HepG2 (cell line): Measurements from ENCODE around the gene TLCD1. TPM values are rescaled to one million over a fixed set of nuclear protein-coding genes. Genes with fewer than 3 reads are reported as not detected.
A peak's percentile ranks its signal among the peaks of the same experiment; 100 is the strongest.

Experiments used
- ATAC-seq: fragments of 200-7000 bp; cut with Tn5 transposase; 3 replicates; pipeline ENCODE4 v1.9.1; 2020; ENCODE audit warnings: mild to moderate bottlenecking, moderate library complexity
- BruUV-seq: library from RNA; stranded (reverse); fragments of 400-500 nt; replicated peaks from 2 replicates; lab custom pipeline; 2021; lab: Mats Ljungman, UMichigan
- CTCF ChIA-PET: fragments of 300-600 bp; formaldehyde crosslinking; extraction: SDS; loops from one replicate; lab custom pipeline; 2021; ENCODE audit warnings: low total read pairs, inconsistent platforms, low intra/inter-chr PET ratio; lab: Yijun Ruan, JAX
- POLR2A ChIA-PET: fragments of 350-600 bp; sonication (Branson Sonifier 250); formaldehyde crosslinking; loops from one replicate; lab custom pipeline; 2020; ENCODE audit warnings: antibody characterized with exemption, inconsistent platforms; lab: Yijun Ruan, JAX
- DNase-seq: peaks from one replicate; pipeline ENCODE4 v3.0.0-alpha.2; 2015; ENCODE audit warnings: low spot score
- FAIRE-seq: peaks from 3 replicates; lab custom pipeline; 2011; peaks lifted over from hg19 to GRCh38; lab: Jason Lieb, UNC
- H2AFZ ChIP-seq: one replicate; pipeline ENCODE4 v1.6.1; 2011; ENCODE audit warnings: low read length, inconsistent platforms
- H3K27ac ChIP-seq: fragments of 300-600 bp; 3 replicates; pipeline ENCODE4 v1.8.0; 2011; ENCODE audit warnings: mixed run types, mild to moderate bottlenecking, mixed read lengths, low read length, inconsistent platforms; ENCODE audit not compliant: insufficient read depth; ENCODE audit errors: extremely low read length
- H3K27me3 ChIP-seq, 2 experiments: fragments of 200-600 bp in 1 of 2; 2 replicates in 1 of 2; 3 replicates in 1 of 2; pipeline versions ENCODE4 v1.6.0 to v1.8.0; 2011; ENCODE audit warnings: low read length in 2 of 2, mild to moderate bottlenecking in 2 of 2, moderate library complexity in 2 of 2, inconsistent platforms in 1 of 2; ENCODE audit not compliant: insufficient read depth in 2 of 2, control insufficient read depth in 1 of 2
- H3K36me3 ChIP-seq, 2 experiments: fragments of 200-600 bp in 1 of 2; replicated peaks in 1 of 2; 2 replicates in 1 of 2; 3 replicates in 1 of 2; pipeline versions ENCODE4 v1.5.1 to v1.8.0; 2011; ENCODE audit warnings: low read length in 2 of 2, inconsistent platforms in 1 of 2; ENCODE audit not compliant: insufficient read depth in 2 of 2, control insufficient read depth in 1 of 2
- H3K4me1 ChIP-seq: 2 replicates; pipeline ENCODE4 v1.5.1; 2012; ENCODE audit warnings: low read length, inconsistent platforms; ENCODE audit not compliant: insufficient read depth
- H3K4me2 ChIP-seq: 2 replicates; pipeline ENCODE4 v1.6.0; 2011; ENCODE audit warnings: low read depth, low read length, inconsistent platforms
- H3K4me3 ChIP-seq, 3 experiments: fragments of 200-600 bp in 1 of 3; sonication (generic), shearing (Covaris generic) in 1 of 3; replicated peaks in 1 of 3; 2 replicates each; pipeline ENCODE4 v1.5.1; 2011 to 2016; ENCODE audit warnings: low read length in 3 of 3, inconsistent platforms in 2 of 3, low read depth in 2 of 3, mild to moderate bottlenecking in 2 of 3, control low read depth in 1 of 3, mixed read lengths in 1 of 3; ENCODE audit not compliant: insufficient read depth in 1 of 3
- H3K79me2 ChIP-seq: one replicate; pipeline ENCODE4 v1.6.1; 2011; ENCODE audit warnings: low read length, inconsistent platforms; ENCODE audit not compliant: insufficient read depth
- H3K9ac ChIP-seq: 2 replicates; pipeline ENCODE4 v1.6.0; 2011; ENCODE audit warnings: mild to moderate bottlenecking, low read depth, low read length, inconsistent platforms; ENCODE audit not compliant: insufficient read depth
- H3K9me3 ChIP-seq: 2 replicates; pipeline ENCODE4 v1.5.1; 2012; ENCODE audit warnings: mild to moderate bottlenecking, low read length
- H4K20me1 ChIP-seq: 2 replicates; pipeline ENCODE4 v1.6.0; 2011; ENCODE audit warnings: inconsistent platforms, mild to moderate bottlenecking, low read length, moderate library complexity; ENCODE audit not compliant: insufficient read depth
- CTCF ChIP-seq: sonication (generic); formaldehyde crosslinking; IDR thresholded peaks from 2 replicates; pipeline ENCODE4 v1.5.0; 2020; ENCODE audit warnings: mild to moderate bottlenecking, missing genetic modification reagents, moderate library complexity
- EZH2 ChIP-seq: conservative IDR thresholded peaks from 2 replicates; pipeline ENCODE4 v1.6.1; 2012; ENCODE audit warnings: mild to moderate bottlenecking, low read depth, low read length, moderate library complexity
- HNF4A ChIP-seq: sonication (generic); formaldehyde crosslinking; IDR thresholded peaks from 2 replicates; pipeline ENCODE4 v1.4.0; 2020; ENCODE audit warnings: missing genetic modification reagents
- HNF4G ChIP-seq, 2 experiments: sonication (generic) in 1 of 2; formaldehyde crosslinking in 1 of 2; IDR thresholded peaks; 2 replicates each; pipeline versions ENCODE4 v1.4.0 to v1.6.1; 2011 to 2020; ENCODE audit warnings: borderline replicate concordance in 2 of 2, low read depth in 2 of 2, mild to moderate bottlenecking in 2 of 2, low read length in 1 of 2, missing genetic modification reagents in 1 of 2, moderate library complexity in 1 of 2
- MEF2D ChIP-seq: sonication (generic); formaldehyde crosslinking; IDR thresholded peaks from 2 replicates; pipeline ENCODE4 v1.5.1; 2020; ENCODE audit warnings: mild to moderate bottlenecking, missing genetic modification reagents
- MYC ChIP-seq: sonication (generic); formaldehyde crosslinking; IDR thresholded peaks from 2 replicates; pipeline ENCODE4 v1.9.0; 2021; ENCODE audit warnings: missing genetic modification reagents, borderline replicate concordance
- NFYB ChIP-seq: sonication (generic); formaldehyde crosslinking; IDR thresholded peaks from 2 replicates; pipeline ENCODE4 v1.4.0; 2020; ENCODE audit warnings: missing genetic modification reagents
- NR3C1 ChIP-seq: sonication (generic); formaldehyde crosslinking; IDR thresholded peaks from 2 replicates; pipeline ENCODE4 v1.4.0; 2020; ENCODE audit warnings: missing genetic modification reagents
- RAD21 ChIP-seq: fragments of 450-650 bp; formaldehyde crosslinking; IDR thresholded peaks from 2 replicates; pipeline ENCODE4 v1.5.0; 2020; ENCODE audit warnings: mild to moderate bottlenecking
- RARG ChIP-seq: sonication (generic); formaldehyde crosslinking; IDR thresholded peaks from 2 replicates; pipeline ENCODE4 v1.4.0; 2020; ENCODE audit warnings: low read depth, mild to moderate bottlenecking, missing genetic modification reagents
- STAG1 ChIP-seq: sonication (generic); formaldehyde crosslinking; IDR thresholded peaks from 2 replicates; pipeline ENCODE4 v1.4.0; 2020; ENCODE audit warnings: missing genetic modification reagents
- ZNF160 ChIP-seq: sonication (generic); formaldehyde crosslinking; IDR thresholded peaks from 2 replicates; pipeline ENCODE4 v1.8.0; 2022; ENCODE audit warnings: mild to moderate bottlenecking, inconsistent platforms, missing genetic modification reagents
- ZNF552 ChIP-seq: sonication (generic); formaldehyde crosslinking; IDR thresholded peaks from 2 replicates; pipeline ENCODE4 v1.9.0; 2022; ENCODE audit warnings: missing genetic modification reagents, mild to moderate bottlenecking, borderline replicate concordance
- ZNF615 ChIP-seq: sonication (generic); formaldehyde crosslinking; IDR thresholded peaks from 2 replicates; pipeline ENCODE4 v1.5.0; 2020; ENCODE audit warnings: mild to moderate bottlenecking, missing genetic modification reagents, borderline replicate concordance
- ZNF790 ChIP-seq: sonication (generic); formaldehyde crosslinking; IDR thresholded peaks from 2 replicates; pipeline ENCODE4 v1.8.0; 2022; ENCODE audit warnings: missing genetic modification reagents, mild to moderate bottlenecking, borderline replicate concordance
- WGBS: methylation state at CpG from one replicate; pipeline ENCODE4 v1.1.6; 2017; ENCODE audit warnings: low lambda C conversion rate; 5-methylcytosine and 5-hydroxymethylcytosine counted together
- in situ Hi-C: cut with HindIII; loops from 2 replicates; pipeline ENCODE4 v1.10.0; 2017; ENCODE audit warnings: low pct_unique_long_range_greater_than_20kb; ENCODE audit not compliant: extremely low pct_ligation_motif_present
- intact Hi-C: fragments of 100-400 bp; cut with micrococcal nuclease; formaldehyde crosslinking; loops from one replicate; pipeline ENCODE4 v1.10.0; 2022; ENCODE audit not compliant: unreplicated experiment
- polyA plus RNA-seq, 8 experiments: library from polyadenylated mRNA; depleted of rRNA in 3 of 8; stranded (reverse) in 7 of 8; unstranded in 1 of 8; fragments of >200 nt; fragmentation: Illumina TruSeq in 4 of 8; extraction: Trizol in 4 of 8; gene quantifications; 2 replicates each; pipeline versions ENCODE4 v1.2.1 to v1.2.3, GENCODE V29; 2011 to 2016; ENCODE audit warnings: low read depth in 4 of 8, missing spikeins in 1 of 8, mixed read lengths in 1 of 8; ENCODE audit not compliant: insufficient read depth in 1 of 8
- total RNA-seq, 5 experiments: library from RNA; depleted of rRNA; stranded (reverse); fragments of >200 nt; fragmentation: Illumina TruSeq; extraction: Trizol; gene quantifications; 2 replicates each; pipeline ENCODE4 v1.2.3, GENCODE V29; 2016; ENCODE audit warnings: low read depth in 1 of 5
- TF ChIP-seq, protein P1 (sequence below): sonication (generic); formaldehyde crosslinking; IDR thresholded peaks from 2 replicates; pipeline ENCODE4 v1.4.0; 2020; ENCODE audit warnings: missing genetic modification reagents

TLCD1 gene
- total and polyA plus RNA-seq, 2 of the 13 experiments (the other 11 are each of a cell fraction or from before 2014, with no cell fraction given), result 14.9 to 19.6 TPM

DNA sequence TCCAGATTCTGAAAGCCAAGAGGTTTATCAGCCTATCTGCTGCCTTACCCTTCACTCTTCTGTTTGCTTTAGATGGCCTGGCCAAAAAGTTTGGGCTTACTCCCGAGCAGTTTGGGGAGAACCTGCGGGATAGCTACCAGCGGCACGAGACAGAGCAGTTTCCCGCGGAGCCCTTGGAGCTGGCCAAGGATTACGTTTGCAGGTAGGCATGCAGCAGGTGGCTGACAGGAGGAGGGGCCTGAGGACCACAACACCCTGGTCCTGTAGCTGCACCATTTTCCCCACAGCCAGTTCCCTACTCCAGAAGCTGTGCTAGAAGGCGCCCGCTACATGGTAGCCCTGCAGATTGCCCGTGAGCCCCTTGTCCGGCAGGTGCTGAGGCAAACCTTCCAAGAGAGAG lies 43.4 kb downstream of the TLCD1 start:
- TF ChIP-seq ZNF615 (CRISPR knock-in tag) (no peak), ZNF552 (CRISPR knock-in tag) (no peak), EZH2 (no peak), MEF2D (CRISPR knock-in tag) (no peak), ZNF160 (CRISPR knock-in tag) (no peak)
- TF ChIP-seq, protein P1, sequence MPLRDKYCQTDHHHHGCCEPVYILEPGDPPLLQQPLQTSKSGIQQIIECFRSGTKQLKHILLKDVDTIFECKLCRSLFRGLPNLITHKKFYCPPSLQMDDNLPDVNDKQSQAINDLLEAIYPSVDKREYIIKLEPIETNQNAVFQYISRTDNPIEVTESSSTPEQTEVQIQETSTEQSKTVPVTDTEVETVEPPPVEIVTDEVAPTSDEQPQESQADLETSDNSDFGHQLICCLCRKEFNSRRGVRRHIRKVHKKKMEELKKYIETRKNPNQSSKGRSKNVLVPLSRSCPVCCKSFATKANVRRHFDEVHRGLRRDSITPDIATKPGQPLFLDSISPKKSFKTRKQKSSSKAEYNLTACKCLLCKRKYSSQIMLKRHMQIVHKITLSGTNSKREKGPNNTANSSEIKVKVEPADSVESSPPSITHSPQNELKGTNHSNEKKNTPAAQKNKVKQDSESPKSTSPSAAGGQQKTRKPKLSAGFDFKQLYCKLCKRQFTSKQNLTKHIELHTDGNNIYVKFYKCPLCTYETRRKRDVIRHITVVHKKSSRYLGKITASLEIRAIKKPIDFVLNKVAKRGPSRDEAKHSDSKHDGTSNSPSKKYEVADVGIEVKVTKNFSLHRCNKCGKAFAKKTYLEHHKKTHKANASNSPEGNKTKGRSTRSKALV, result no peak
- ChIA-PET POLR2A (interaction anchor here (0.8 to 1.8 kb wide), 3 partner anchors 20 to 39 kb away, joined by 3 to 4 read pairs (median 3); partner anchors contain the start of genes RPL23A, SDF2 and SUPT6H), CTCF (no interaction called here)
- H3K4me2 ChIP-seq, result no peak overlapping the region
- H3K4me1 ChIP-seq, result no peaks in the 10 kb centered on the region
- no peak overlapping the region for H3K27ac ChIP-seq
- no peak overlapping the region for H2AFZ ChIP-seq
- peaks cover 53 to 85% of the 10 kb centered on the region in 2 experiments for H3K36me3 ChIP-seq
- H3K9me3 ChIP-seq, result no peaks in the 10 kb centered on the region
- no peak for FAIRE-seq
- WGBS, result 98% methylated on average over 8 of the region's 11 CpGs
- intact Hi-C loops (no loop called here), in situ Hi-C loops (no loop called here)
- no peaks in the 10 kb centered on the region for H3K27me3 ChIP-seq
- H3K4me3 ChIP-seq, result no peak overlapping the region
- no peak for DNase-seq
- no peak for ATAC-seq
- no TSS peak for BruUV-seq
- H4K20me1 ChIP-seq, result no peaks in the 10 kb centered on the region
- H3K79me2 ChIP-seq, result no peaks in the 10 kb centered on the region
- H3K9ac ChIP-seq, result no peak overlapping the region

- POLR2A ChIA-PET, result interaction anchor here (1.2 kb wide), 1 partner anchor 23 kb away, joined by 3 read pairs; no protein-coding TSS in a partner anchor
- ATAC-seq (peak; percentile 81), DNase-seq (peak; percentile 30), FAIRE-seq (peak; percentile 56)
- no peaks in the 10 kb centered on the region for H3K27me3 ChIP-seq
- no peaks in the 10 kb centered on the region for H3K9me3 ChIP-seq
- no peak overlapping the region for H3K9ac ChIP-seq
- H3K4me1 ChIP-seq, result no peaks in the 10 kb centered on the region
- no peak overlapping the region for H2AFZ ChIP-seq
- no peak overlapping the region for H3K27ac ChIP-seq
- H3K36me3 ChIP-seq, result peaks cover 50 to 86% of the 10 kb centered on the region in 2 experiments
- peaks cover under 1% of the 10 kb centered on the region for H3K79me2 ChIP-seq
- intact Hi-C loops, result loop anchor here (1.0 kb wide), 1 partner anchor 29 kb away; no protein-coding TSS in a partner anchor
- no peak overlapping the region for H3K4me3 ChIP-seq
- H3K4me2 ChIP-seq, result no peak overlapping the region
- WGBS, result 90% methylated on average over 7 of the region's 7 CpGs
- TF ChIP-seq CTCF (peak; percentile 57), HNF4A (CRISPR knock-in tag) (peak; percentile 38), ZNF790 (no peak), NFYB (CRISPR knock-in tag) (no peak), HNF4G (IDR thresholded peaks at IDR 0.05; ENCODE audit: borderline replicate concordance, low read depth, low read length) (0 out of 2 replicates have a peak, but pooled peaks have one; percentile 31), HNF4G (CRISPR knock-in tag; IDR thresholded peaks at IDR 0.05; ENCODE audit: borderline replicate concordance, low read depth) (no peak), NR3C1 (CRISPR knock-in tag) (no peak), RAD21 (CRISPR knock-in tag) (peak; percentile 59), STAG1 (CRISPR knock-in tag) (peak; percentile 60), MYC (CRISPR knock-in tag) (no peak), RARG (CRISPR knock-in tag) (no peak)
- TF ChIP-seq, all 625 proteins: peak for 5
- BruUV-seq, result no TSS peak
- CTCF ChIA-PET, result interaction anchor here (1.8 kb wide), 1 partner anchor 29 kb away, joined by 20 read pairs; no protein-coding TSS in a partner anchor
- no peaks in the 10 kb centered on the region for H4K20me1 ChIP-seq
- in situ Hi-C loops, result no loop called here
Measured at GRCh38 chr17:28675980-28676379, 50.1 kb downstream of the TLCD1 start.
